Activated CD8-positive, alpha-beta memory T cell treated with anti-CD3 and anti-CD28 coated beads, Interleukin-2, amount 50 U/mL, for 24 hours (primary cell): ENCODE measurements around the gene ANO6.

Experiments used
- DNase-seq: peaks from one replicate; pipeline ENCODE4 v3.0.0-alpha.2; 2020; ENCODE audit errors: extremely low read depth

Gene ANO6

GRCh38 chr12:45209784-45210183, 6.1 kb upstream of the ANO6 start:
- no peak for DNase-seq

GRCh38 chr12:45212064-45212463, 3.8 kb upstream of the ANO6 start:
- DNase-seq: no peak

GRCh38 chr12:45213107-45213506, 2.8 kb upstream of the ANO6 start:
- no peak for DNase-seq

GRCh38 chr12:45214071-45214470, 1.8 kb upstream of the ANO6 start:
- no peak for DNase-seq

- DNase-seq: no peak
Measured at GRCh38 chr12:45214749-45215418, 1.0 kb upstream of the ANO6 start.

- no peak for DNase-seq
Measured at GRCh38 chr12:45216230-45216982, 511 bp downstream of the ANO6 start.

- no peak for DNase-seq
Measured at GRCh38 chr12:45216983-45217485, 1.1 kb downstream of the ANO6 start.

- no peak for DNase-seq
Measured at GRCh38 chr12:45217846-45218245, 2.0 kb downstream of the ANO6 start.

- no peak for DNase-seq
Measured at GRCh38 chr12:45219621-45220020, 3.7 kb downstream of the ANO6 start.

- DNase-seq: no peak
Measured at GRCh38 chr12:45220363-45220931, 4.6 kb downstream of the ANO6 start.

- no peak for DNase-seq
Measured at GRCh38 chr12:45220969-45221368, 5.1 kb downstream of the ANO6 start.

GRCh38 chr12:45223868-45224267, 8.0 kb downstream of the ANO6 start:
- DNase-seq: no peak

- DNase-seq: no peak
Measured at GRCh38 chr12:45224311-45224710, 8.4 kb downstream of the ANO6 start.

GRCh38 chr12:45226021-45226420, 10.1 kb downstream of the ANO6 start:
- no peak for DNase-seq

GRCh38 chr12:45227316-45228067, 11.6 kb downstream of the ANO6 start:
- no peak for DNase-seq

- DNase-seq: no peak
Measured at GRCh38 chr12:45231515-45232145, 15.7 kb downstream of the ANO6 start.

GRCh38 chr12:45232146-45232755, 16.4 kb downstream of the ANO6 start:
- DNase-seq: no peak

- no peak for DNase-seq
Measured at GRCh38 chr12:45232756-45233372, 17.0 kb downstream of the ANO6 start.

GRCh38 chr12:45234139-45234865, 18.4 kb downstream of the ANO6 start:
- DNase-seq: no peak
